Memory B cell (primary cell): ENCODE measurements around the gene COX7A2L.
A peak's percentile ranks its signal among the peaks of the same experiment; 100 is the strongest.

Experiments used
- ATAC-seq: fragments of 150-1000 bp; cut with Tn5 transposase; 2 replicates; pipeline ENCODE4 v1.10.0; 2021; ENCODE audit warnings: low read depth, mild to moderate bottlenecking, moderate library complexity
- DNase-seq, 2 donors: peaks; one replicate each; pipeline ENCODE4 v3.0.0; 2022; ENCODE audit warnings: low spot score in 2 of 2
- H3K27ac Mint-ChIP-seq: one replicate; pipeline ENCODE4 v1.8.0; 2022; ENCODE audit warnings: mild to moderate bottlenecking, moderate library complexity, mixed read lengths
- H3K27me3 Mint-ChIP-seq: one replicate; pipeline ENCODE4 v1.8.0; 2022; ENCODE audit warnings: mixed read lengths
- H3K36me3 Mint-ChIP-seq: one replicate; pipeline ENCODE4 v1.8.0; 2022; ENCODE audit warnings: mild to moderate bottlenecking, mixed read lengths
- H3K4me1 Mint-ChIP-seq: one replicate; pipeline ENCODE4 v1.8.0; 2022; ENCODE audit warnings: mixed read lengths
- H3K4me3 Mint-ChIP-seq: one replicate; pipeline ENCODE4 v1.8.0; 2022; ENCODE audit warnings: mild to moderate bottlenecking, moderate library complexity, mixed read lengths
- H3K9me3 Mint-ChIP-seq: one replicate; pipeline ENCODE4 v1.8.0; 2022; ENCODE audit warnings: mixed read lengths

The COX7A2L gene

GRCh38 chr2:42309366-42309765, 51.7 kb downstream of the COX7A2L start:
- no peaks in the 10 kb centered on the region for H3K27me3 Mint-ChIP-seq
- no peak overlapping the region for H3K27ac Mint-ChIP-seq
- H3K4me3 Mint-ChIP-seq = no peak overlapping the region
- no peaks in the 10 kb centered on the region for H3K4me1 Mint-ChIP-seq
- DNase-seq = no peak
- H3K36me3 Mint-ChIP-seq = peaks cover 15% of the 10 kb centered on the region
- H3K9me3 Mint-ChIP-seq = no peaks in the 10 kb centered on the region
- ATAC-seq = no peak

GRCh38 chr2:42307180-42307579, 53.8 kb downstream of the COX7A2L start:
- no peak for DNase-seq
- no peak for ATAC-seq
- Mint-ChIP-seq H3K4me1 (peaks cover 2% of the 10 kb centered on the region), H3K4me3 (no peak overlapping the region), H3K27ac (peak overlapping the region; percentile 24), H3K9me3 (no peaks in the 10 kb centered on the region), H3K27me3 (no peaks in the 10 kb centered on the region), H3K36me3 (peaks cover 24% of the 10 kb centered on the region)

- Mint-ChIP-seq H3K27ac (peak overlapping the region; percentile 69), H3K4me3 (no peak overlapping the region), H3K36me3 (peaks cover 28% of the 10 kb centered on the region), H3K9me3 (no peaks in the 10 kb centered on the region), H3K4me1 (peaks cover 2% of the 10 kb centered on the region), H3K27me3 (no peaks in the 10 kb centered on the region)
- no peak for DNase-seq
- ATAC-seq = no peak
Measured at GRCh38 chr2:42304059-42304713, 56.8 kb downstream of the COX7A2L start.

- H3K4me1 Mint-ChIP-seq = peaks cover 2% of the 10 kb centered on the region
- ATAC-seq (no peak), DNase-seq (no peak)
- H3K27me3 Mint-ChIP-seq = no peaks in the 10 kb centered on the region
- H3K36me3 Mint-ChIP-seq = peaks cover 28% of the 10 kb centered on the region
- no peaks in the 10 kb centered on the region for H3K9me3 Mint-ChIP-seq
- no peak overlapping the region for H3K4me3 Mint-ChIP-seq
- H3K27ac Mint-ChIP-seq = peak overlapping the region; percentile 11
Measured at GRCh38 chr2:42303252-42303651, 57.8 kb downstream of the COX7A2L start.

GRCh38 chr2:42300527-42300926, 60.5 kb downstream of the COX7A2L start:
- H3K27me3 Mint-ChIP-seq = no peaks in the 10 kb centered on the region
- DNase-seq (no peak), ATAC-seq (no peak)
- no peak overlapping the region for H3K27ac Mint-ChIP-seq
- no peak overlapping the region for H3K4me3 Mint-ChIP-seq
- H3K9me3 Mint-ChIP-seq = no peaks in the 10 kb centered on the region
- H3K36me3 Mint-ChIP-seq = peaks cover 29% of the 10 kb centered on the region
- peaks cover 15% of the 10 kb centered on the region for H3K4me1 Mint-ChIP-seq
